Mesenchymal stem cell (in vitro differentiated cells and primary cell): ENCODE measurements around the gene ARID3A.

Experiments used
- DNase-seq: peaks from one replicate; pipeline ENCODE4 v3.0.0-alpha.2; 2013
- H2AFZ ChIP-seq: one replicate; pipeline ENCODE4 v1.6.1; 2013; ENCODE audit warnings: low read depth, mild to moderate bottlenecking, control low read depth, inconsistent platforms, low read length, moderate library complexity
- H2AK5ac ChIP-seq: 2 replicates; pipeline ENCODE4 v1.6.1; 2013; ENCODE audit warnings: low read length, moderate library complexity, mild to moderate bottlenecking, inconsistent platforms; ENCODE audit not compliant: severe bottlenecking
- H2BK120ac ChIP-seq: one replicate; pipeline ENCODE4 v1.6.1; 2013; ENCODE audit warnings: low read depth, mild to moderate bottlenecking, inconsistent platforms, low read length, moderate library complexity
- H2BK12ac ChIP-seq, 2 experiments: one replicate each; pipeline ENCODE4 v1.6.1; 2013; ENCODE audit warnings: inconsistent platforms in 2 of 2, low read length in 2 of 2, mild to moderate bottlenecking in 2 of 2, moderate library complexity in 2 of 2, control low read depth in 1 of 2
- H2BK15ac ChIP-seq: one replicate; pipeline ENCODE4 v1.6.1; 2013; ENCODE audit warnings: mild to moderate bottlenecking, low read depth, inconsistent platforms; ENCODE audit not compliant: poor library complexity, severe bottlenecking
- H2BK5ac ChIP-seq: 2 replicates; pipeline ENCODE4 v1.6.1; 2013; ENCODE audit warnings: low read depth, mild to moderate bottlenecking, low read length, control low read depth, inconsistent platforms; ENCODE audit not compliant: poor library complexity, severe bottlenecking
- H3K14ac ChIP-seq, 2 experiments: one replicate each; pipeline ENCODE4 v1.6.1; 2013; ENCODE audit warnings: inconsistent platforms in 2 of 2, low read length in 2 of 2, control low read depth in 1 of 2, mild to moderate bottlenecking in 1 of 2, moderate library complexity in 1 of 2
- H3K18ac ChIP-seq, 2 experiments: one replicate each; pipeline ENCODE4 v1.6.1; 2013; ENCODE audit warnings: inconsistent platforms in 2 of 2, low read length in 2 of 2, control low read depth in 1 of 2, low read depth in 1 of 2, mild to moderate bottlenecking in 1 of 2
- H3K23ac ChIP-seq, 2 experiments: one replicate each; pipeline ENCODE4 v1.6.1; 2013; ENCODE audit warnings: inconsistent platforms in 2 of 2, low read length in 2 of 2, mild to moderate bottlenecking in 2 of 2, moderate library complexity in 2 of 2, control low read depth in 1 of 2
- H3K27ac ChIP-seq: 2 replicates; pipeline ENCODE4 v1.5.1; 2013; ENCODE audit warnings: mild to moderate bottlenecking, moderate library complexity, low read length, control low read depth, inconsistent platforms; ENCODE audit not compliant: poor library complexity, severe bottlenecking
- H3K27me3 ChIP-seq, 2 experiments: 2 replicates each; pipeline versions ENCODE4 v1.6.1 to v1.7.0; 2013; ENCODE audit warnings: low read length in 2 of 2, mild to moderate bottlenecking in 2 of 2, moderate library complexity in 2 of 2, control low read depth in 1 of 2, inconsistent platforms in 1 of 2; ENCODE audit not compliant: control insufficient read depth in 1 of 2, insufficient read depth in 1 of 2
- H3K36me3 ChIP-seq, 2 experiments: 2 replicates each; pipeline versions ENCODE4 v1.6.1 to v1.7.0; 2013; ENCODE audit warnings: low read length in 2 of 2, control low read depth in 1 of 2, inconsistent platforms in 1 of 2, low read depth in 1 of 2, mild to moderate bottlenecking in 1 of 2; ENCODE audit not compliant: insufficient read depth in 2 of 2, control insufficient read depth in 1 of 2
- H3K4ac ChIP-seq, 2 experiments: one replicate each; pipeline ENCODE4 v1.6.1; 2013; ENCODE audit warnings: inconsistent platforms in 2 of 2, low read length in 2 of 2, mild to moderate bottlenecking in 2 of 2, moderate library complexity in 2 of 2, control low read depth in 1 of 2, low read depth in 1 of 2
- H3K4me1 ChIP-seq: 2 replicates; pipeline ENCODE4 v1.6.1; 2013; ENCODE audit warnings: low read depth, low read length, control low read depth; ENCODE audit not compliant: control insufficient read depth, insufficient read depth
- H3K4me2 ChIP-seq: 2 replicates; pipeline ENCODE4 v1.6.1; 2013; ENCODE audit warnings: low read length, mild to moderate bottlenecking, inconsistent platforms; ENCODE audit not compliant: poor library complexity, severe bottlenecking
- H3K4me3 ChIP-seq, 2 experiments: 2 replicates each; pipeline versions ENCODE4 v1.5.1 to v1.7.0; 2013; ENCODE audit warnings: low read length in 2 of 2, mild to moderate bottlenecking in 2 of 2, control low read depth in 1 of 2, low read depth in 1 of 2; ENCODE audit not compliant: insufficient read depth in 1 of 2
- H3K79me1 ChIP-seq: replicated peaks from 2 replicates; pipeline ENCODE4 v1.6.1; 2013; ENCODE audit warnings: mild to moderate bottlenecking, control low read depth, low read length, inconsistent platforms; ENCODE audit not compliant: poor library complexity, severe bottlenecking
- H3K9ac ChIP-seq: 2 replicates; pipeline ENCODE4 v1.7.0; 2013; ENCODE audit warnings: mild to moderate bottlenecking, low read length, moderate library complexity
- H3K9me3 ChIP-seq: 2 replicates; pipeline ENCODE4 v1.7.0; 2013; ENCODE audit warnings: mild to moderate bottlenecking, low read length; ENCODE audit not compliant: control insufficient read depth
- H4K8ac ChIP-seq: one replicate; pipeline ENCODE4 v1.6.1; 2013; ENCODE audit warnings: inconsistent platforms, mild to moderate bottlenecking, low read length, moderate library complexity
- H4K91ac ChIP-seq: one replicate; pipeline ENCODE4 v1.6.1; 2013; ENCODE audit warnings: mild to moderate bottlenecking, low read length, inconsistent platforms
- WGBS: methylation state at CpG from one replicate; pipeline ENCODE4 v1.1.7; 2013; ENCODE audit warnings: mixed read lengths; 5-methylcytosine and 5-hydroxymethylcytosine counted together

The ARID3A gene

GRCh38 chr19:904545-904944 lies 21.3 kb upstream of the ARID3A start:
- Histone ChIP-seq H2BK5ac (no peak overlapping the region), H3K36me3 (peaks cover 2 to 46% of the 10 kb centered on the region in 2 experiments), H2BK12ac (no peak overlapping the region), H3K18ac (no peak overlapping the region), H3K79me1 (peaks cover 28% of the 10 kb centered on the region), H3K4me2 (no peak overlapping the region), H3K4me3 (no peak overlapping the region), H4K8ac (no peak overlapping the region), H3K4me1 (peaks cover 40% of the 10 kb centered on the region), H3K9me3 (no peaks in the 10 kb centered on the region), H3K4ac (no peak overlapping the region), H2AFZ (no peak overlapping the region), H3K27ac (no peak overlapping the region), H3K9ac (no peak overlapping the region), H2BK120ac (no peak overlapping the region), H3K23ac (no peak overlapping the region), H3K27me3 (no peaks in the 10 kb centered on the region), H4K91ac (no peak overlapping the region), H2BK15ac (no peak overlapping the region), H3K14ac (no peak overlapping the region), H2AK5ac (no peak overlapping the region)
- 98% methylated on average over 8 of the region's 8 CpGs for WGBS
- DNase-seq, result no peak

GRCh38 chr19:906480-906879 lies 19.4 kb upstream of the ARID3A start:
- Histone ChIP-seq H4K91ac (no peak overlapping the region), H3K27me3 (no peaks in the 10 kb centered on the region), H3K9me3 (no peaks in the 10 kb centered on the region), H4K8ac (no peak overlapping the region), H2BK5ac (no peak overlapping the region), H3K9ac (no peak overlapping the region), H3K27ac (no peak overlapping the region), H3K14ac (no peak overlapping the region), H2AFZ (no peak overlapping the region), H3K4ac (no peak overlapping the region), H2BK120ac (no peak overlapping the region), H2AK5ac (no peak overlapping the region), H3K23ac (no peak overlapping the region), H3K4me1 (peaks cover 34% of the 10 kb centered on the region), H2BK15ac (no peak overlapping the region), H3K36me3 (peaks cover 0 to 34% of the 10 kb centered on the region in 2 experiments), H3K79me1 (peaks cover 14% of the 10 kb centered on the region), H3K4me2 (no peak overlapping the region), H2BK12ac (no peak overlapping the region), H3K18ac (no peak overlapping the region), H3K4me3 (no peak overlapping the region)
- no peak for DNase-seq
- WGBS, result 94% methylated on average over 3 of the region's 7 CpGs

GRCh38 chr19:907183-907853 lies 18.5 kb upstream of the ARID3A start:
- H3K9ac ChIP-seq, result no peak overlapping the region
- no peak overlapping the region for H2BK5ac ChIP-seq
- H2BK15ac ChIP-seq, result no peak overlapping the region
- no peak overlapping the region for H4K91ac ChIP-seq
- no peak overlapping the region for H2BK12ac ChIP-seq
- no peak overlapping the region for H3K18ac ChIP-seq
- no peak overlapping the region for H3K4me2 ChIP-seq
- H3K4me1 ChIP-seq, result peaks cover 35% of the 10 kb centered on the region
- no peak overlapping the region for H4K8ac ChIP-seq
- WGBS, result 84% methylated on average over 14 of the region's 14 CpGs
- no peak overlapping the region for H3K27ac ChIP-seq
- H3K14ac ChIP-seq, result no peak overlapping the region
- H3K9me3 ChIP-seq, result no peaks in the 10 kb centered on the region
- peaks cover 8% of the 10 kb centered on the region for H3K79me1 ChIP-seq
- peak overlapping the region in 1 of 2 experiments; percentile 83 for H3K4ac ChIP-seq
- H2AK5ac ChIP-seq, result no peak overlapping the region
- peaks cover 0 to 30% of the 10 kb centered on the region in 2 experiments for H3K36me3 ChIP-seq
- no peak for DNase-seq
- no peak overlapping the region for H2AFZ ChIP-seq
- peak overlapping the region in 1 of 2 experiments; percentile 70 for H3K23ac ChIP-seq
- H3K27me3 ChIP-seq, result no peaks in the 10 kb centered on the region
- no peak overlapping the region for H3K4me3 ChIP-seq
- H2BK120ac ChIP-seq, result no peak overlapping the region

GRCh38 chr19:911197-912033 lies 14.4 kb upstream of the ARID3A start:
- no peak overlapping the region for H4K8ac ChIP-seq
- DNase-seq, result no peak
- H2BK120ac ChIP-seq, result no peak overlapping the region

More at GRCh38 chr19:911197-912033, 14.4 kb upstream of the ARID3A start:
- Histone ChIP-seq H3K4me3 (peak overlapping the region; percentile 42 to 56), H3K27ac (no peak overlapping the region), H3K14ac (no peak overlapping the region), H2BK15ac (no peak overlapping the region), H3K18ac (no peak overlapping the region), H3K9ac (no peak overlapping the region), H2BK5ac (no peak overlapping the region), H2AK5ac (no peak overlapping the region), H3K4me2 (peak overlapping the region; percentile 61), H2BK12ac (peak overlapping the region in 1 of 2 experiments; percentile 6), H2AFZ (no peak overlapping the region), H4K91ac (no peak overlapping the region), H3K9me3 (no peaks in the 10 kb centered on the region), H3K27me3 (no peaks in the 10 kb centered on the region), H3K79me1 (peaks cover 8% of the 10 kb centered on the region), H3K4me1 (peaks cover 23% of the 10 kb centered on the region), H3K4ac (no peak overlapping the region), H3K23ac (no peak overlapping the region), H3K36me3 (peaks cover 0 to 22% of the 10 kb centered on the region in 2 experiments)
- 94% methylated on average over 46 of the region's 54 CpGs for WGBS
